Neural progenitor cell (in vitro differentiated cells): ENCODE results near the gene BEND3.

Experiments used
- CTCF ChIP-seq: fragments of 200-600 bp; sonication (generic); IDR thresholded peaks from 2 replicates; pipeline ENCODE4 v1.5.1; 2017; ENCODE audit warnings: antibody characterized with exemption, mild to moderate bottlenecking
- EZH2 ChIP-seq: fragments of 200-600 bp; sonication (generic); IDR thresholded peaks from 2 replicates; pipeline ENCODE4 v1.6.1; 2017; ENCODE audit warnings: antibody characterized with exemption, mild to moderate bottlenecking, moderate library complexity
- EZH2phosphoT487 ChIP-seq: fragments of 200-600 bp; sonication (generic); IDR thresholded peaks from 2 replicates; pipeline ENCODE4 v1.6.1; 2017; ENCODE audit warnings: antibody characterized with exemption

GRCh38 chr6:107101686-107102413 lies 13.5 kb downstream of the BEND3 start:
- no peak for TF ChIP-seq EZH2
- TF ChIP-seq CTCF = no peak
- no peak for TF ChIP-seq EZH2phosphoT487
